Ishikawa (cell line): Measurements from ENCODE around the gene CRABP2.
A peak's percentile ranks its signal among the peaks of the same experiment; 100 is the strongest.

Experiments used
- CEBPB ChIP-seq: IDR thresholded peaks from 2 replicates; pipeline ENCODE4 v1.6.1; 2012
- CREB1 ChIP-seq: IDR thresholded peaks from 2 replicates; pipeline ENCODE4 v1.6.1; 2012; ENCODE audit warnings: low read depth
- EGR1 ChIP-seq: IDR thresholded peaks from 2 replicates; pipeline ENCODE4 v1.6.1; 2012
- EP300 ChIP-seq: IDR thresholded peaks from 2 replicates; pipeline ENCODE4 v1.6.1; 2012; ENCODE audit warnings: borderline replicate concordance
- FOXM1 ChIP-seq: IDR thresholded peaks from 2 replicates; pipeline ENCODE4 v1.6.1; 2012; ENCODE audit warnings: low read depth, borderline replicate concordance
- MAX ChIP-seq: IDR thresholded peaks from 2 replicates; pipeline ENCODE4 v1.6.1; 2012
- NFIC ChIP-seq: IDR thresholded peaks from 2 replicates; pipeline ENCODE4 v1.6.1; 2012
- RAD21 ChIP-seq: IDR thresholded peaks from 2 replicates; pipeline ENCODE4 v1.6.1; 2012; ENCODE audit warnings: low read depth
- REST ChIP-seq: IDR thresholded peaks from 2 replicates; pipeline ENCODE4 v1.6.1; 2012; ENCODE audit warnings: low read depth, mild to moderate bottlenecking
- TAF1 ChIP-seq: IDR thresholded peaks from 2 replicates; pipeline ENCODE4 v1.6.1; 2012; ENCODE audit warnings: low read depth, mild to moderate bottlenecking
- TCF12 ChIP-seq: IDR thresholded peaks from 2 replicates; pipeline ENCODE4 v1.6.1; 2012; ENCODE audit warnings: low read depth
- TEAD4 ChIP-seq: IDR thresholded peaks from 2 replicates; pipeline ENCODE4 v1.6.1; 2012
- USF1 ChIP-seq: IDR thresholded peaks from 2 replicates; pipeline ENCODE4 v1.6.1; 2012
- YY1 ChIP-seq: IDR thresholded peaks from 2 replicates; pipeline ENCODE4 v1.6.1; 2012; ENCODE audit warnings: low read depth
- ZBTB7A ChIP-seq: IDR thresholded peaks from 2 replicates; pipeline ENCODE4 v1.6.1; 2012; ENCODE audit warnings: low read depth

Gene CRABP2

GRCh38 chr1:156746406-156746727, 41.0 kb upstream of the CRABP2 start:
- TF ChIP-seq CREB1 (no peak), USF1 (peak; percentile 78), EGR1 (no peak), EP300 (no peak), NFIC (no peak)

GRCh38 chr1:156745881-156746280, 40.5 kb upstream of the CRABP2 start:
- no peak for TF ChIP-seq EP300
- no peak for TF ChIP-seq TCF12
- TF ChIP-seq EGR1: no peak
- no peak for TF ChIP-seq MAX
- no peak for TF ChIP-seq FOXM1
- TF ChIP-seq TAF1: no peak

- no peak for TF ChIP-seq ZBTB7A
- TF ChIP-seq TCF12: no peak
- no peak for TF ChIP-seq RAD21
- TF ChIP-seq NFIC: no peak
- no peak for TF ChIP-seq YY1
- no peak for TF ChIP-seq EGR1
- no peak for TF ChIP-seq CEBPB
- no peak for TF ChIP-seq CREB1
- TF ChIP-seq MAX: no peak
- no peak for TF ChIP-seq REST
- no peak for TF ChIP-seq TAF1
- no peak for TF ChIP-seq TEAD4
These were observed 39.5 kb upstream of the CRABP2 start for GRCh38 chr1:156744786-156745419.

GRCh38 chr1:156744344-156744743, 39.0 kb upstream of the CRABP2 start:
- no peak for TF ChIP-seq EP300
- TF ChIP-seq TAF1: no peak
- no peak for TF ChIP-seq CREB1
- TF ChIP-seq USF1: no peak
- no peak for TF ChIP-seq CEBPB
- no peak for TF ChIP-seq EGR1
- no peak for TF ChIP-seq RAD21
- TF ChIP-seq ZBTB7A: no peak
- TF ChIP-seq TCF12: no peak
- TF ChIP-seq YY1: no peak
- TF ChIP-seq NFIC: no peak
- no peak for TF ChIP-seq FOXM1
- no peak for TF ChIP-seq TEAD4
- no peak for TF ChIP-seq MAX
- TF ChIP-seq REST: no peak

- TF ChIP-seq MAX (no peak), EGR1 (no peak), TCF12 (no peak), EP300 (no peak), NFIC (no peak), YY1 (no peak), ZBTB7A (no peak), CREB1 (no peak), RAD21 (no peak), FOXM1 (no peak), TAF1 (no peak), USF1 (no peak), TEAD4 (no peak), REST (no peak), CEBPB (no peak)
These were observed 38.3 kb upstream of the CRABP2 start for GRCh38 chr1:156743367-156744302.
